GM21528 (cell line): Measurements from ENCODE around the gene RLN3.

Source experiments
- ATAC-seq: cut with Tn5 transposase; IDR thresholded peaks from one replicate; pipeline ENCODE4 v1.9.1; 2021; ENCODE audit warnings: mild to moderate bottlenecking, moderate library complexity; ENCODE audit not compliant: unreplicated experiment, low FRiP score

Gene RLN3

GRCh38 chr19:14073261-14073924 is 45.4 kb downstream of the RLN3 start:
- ATAC-seq: no peak

GRCh38 chr19:14073925-14074838 is 46.2 kb downstream of the RLN3 start:
- no peak for ATAC-seq

GRCh38 chr19:14078411-14078810 is 50.5 kb downstream of the RLN3 start:
- no peak for ATAC-seq
